CD14-positive monocyte (primary cell): Measurements from ENCODE around the gene STX18. TPM values are rescaled to one million over a fixed set of nuclear protein-coding genes. Genes with fewer than 3 reads are reported as not detected.

Experiments used
- DNase-seq, 3 donors: peaks; one replicate each; pipeline ENCODE4 v3.0.0-alpha.2; 2011 to 2022
- H2AFZ ChIP-seq: 2 replicates; pipeline ENCODE4 v1.6.0; 2012; ENCODE audit warnings: mild to moderate bottlenecking, low read depth, low read length, inconsistent platforms; ENCODE audit not compliant: insufficient read depth, poor library complexity, severe bottlenecking
- H3K27ac ChIP-seq, 2 donors: 1 replicate in 1 of 2; 2 replicates in 1 of 2; pipeline ENCODE4 v1.5.1; 2012 to 2013; ENCODE audit warnings: low read length in 2 of 2, control low read depth in 1 of 2, inconsistent platforms in 1 of 2, low read depth in 1 of 2, mild to moderate bottlenecking in 1 of 2
- H3K27me3 ChIP-seq, 2 donors: one replicate each; pipeline versions ENCODE4 v1.6.0 to v1.6.1; 2011 to 2013; ENCODE audit warnings: low read length in 2 of 2; ENCODE audit not compliant: control insufficient read depth in 2 of 2, insufficient read depth in 2 of 2
- H3K36me3 ChIP-seq, 2 donors: replicated peaks in 1 of 2; 1 replicate in 1 of 2; 2 replicates in 1 of 2; pipeline versions ENCODE4 v1.5.1 to v1.6.1; 2012 to 2013; ENCODE audit warnings: low read length in 2 of 2, control low read depth in 1 of 2, inconsistent platforms in 1 of 2, mild to moderate bottlenecking in 1 of 2; ENCODE audit not compliant: insufficient read depth in 2 of 2, control insufficient read depth in 1 of 2
- H3K4me1 ChIP-seq, 2 donors: 1 replicate in 1 of 2; 2 replicates in 1 of 2; pipeline versions ENCODE4 v1.5.1 to v1.6.1; 2012 to 2013; ENCODE audit warnings: low read length in 2 of 2, control low read depth in 1 of 2, inconsistent platforms in 1 of 2, mild to moderate bottlenecking in 1 of 2, moderate library complexity in 1 of 2; ENCODE audit not compliant: insufficient read depth in 2 of 2, control insufficient read depth in 1 of 2
- H3K4me2 ChIP-seq: replicated peaks from 2 replicates; pipeline ENCODE3; 2012; ENCODE audit warnings: low read length, moderate library complexity, mild to moderate bottlenecking; ENCODE audit not compliant: poor library complexity, severe bottlenecking; ENCODE audit errors: extremely low read depth
- H3K4me3 ChIP-seq, 3 experiments: fragments of 200-600 bp in 1 of 3; sonication (generic) in 1 of 3; replicated peaks in 1 of 3; 1 replicate in 2 of 3; 2 replicates in 1 of 3; pipeline ENCODE4 v1.5.1; 2011 to 2013; ENCODE audit warnings: low read length in 3 of 3, mild to moderate bottlenecking in 3 of 3, control low read depth in 2 of 3, low read depth in 2 of 3, inconsistent platforms in 1 of 3, moderate library complexity in 1 of 3
- H3K79me2 ChIP-seq: 2 replicates; pipeline ENCODE4 v1.6.0; 2012; ENCODE audit warnings: mild to moderate bottlenecking, control low read depth, inconsistent platforms, low read length, moderate library complexity; ENCODE audit not compliant: insufficient read depth
- H3K9ac ChIP-seq: 2 replicates; pipeline ENCODE4 v1.6.0; 2017; ENCODE audit warnings: low read length, mild to moderate bottlenecking; ENCODE audit not compliant: insufficient read depth, poor library complexity, severe bottlenecking
- H3K9me3 ChIP-seq, 2 donors: replicated peaks in 1 of 2; 1 replicate in 1 of 2; 2 replicates in 1 of 2; pipeline versions ENCODE4 v1.5.1 to v1.6.1; 2012 to 2013; ENCODE audit warnings: low read length in 2 of 2, control low read depth in 1 of 2; ENCODE audit not compliant: control insufficient read depth in 1 of 2, insufficient read depth in 1 of 2
- H4K20me1 ChIP-seq: 2 replicates; pipeline ENCODE4 v1.6.0; 2012; ENCODE audit warnings: mild to moderate bottlenecking, low read length, control low read depth, moderate library complexity; ENCODE audit not compliant: insufficient read depth
- H3K27ac Mint-ChIP-seq, 7 donors: one replicate each; pipeline ENCODE4 v1.8.0; 2020; ENCODE audit warnings: mild to moderate bottlenecking in 7 of 7, mixed read lengths in 7 of 7, moderate library complexity in 6 of 7, inconsistent platforms in 2 of 7
- H3K27me3 Mint-ChIP-seq, 3 donors: one replicate each; pipeline ENCODE4 v1.8.0; 2021 to 2022; ENCODE audit warnings: low read depth in 3 of 3, mild to moderate bottlenecking in 3 of 3, mixed read lengths in 3 of 3, moderate library complexity in 3 of 3, inconsistent platforms in 1 of 3
- H3K36me3 Mint-ChIP-seq, 2 donors: one replicate each; pipeline ENCODE4 v1.8.0; 2020; ENCODE audit warnings: mixed read lengths in 2 of 2, inconsistent platforms in 1 of 2, mild to moderate bottlenecking in 1 of 2
- H3K4me1 Mint-ChIP-seq: one replicate; pipeline ENCODE4 v1.8.0; 2020; ENCODE audit warnings: mild to moderate bottlenecking, mixed read lengths
- H3K4me3 Mint-ChIP-seq, 2 donors: one replicate each; pipeline ENCODE4 v1.8.0; 2020; ENCODE audit warnings: mild to moderate bottlenecking in 2 of 2, mixed read lengths in 2 of 2, moderate library complexity in 1 of 2
- H3K9me3 Mint-ChIP-seq, 7 donors: one replicate each; pipeline ENCODE4 v1.8.0; 2020 to 2022; ENCODE audit warnings: mixed read lengths in 7 of 7, mild to moderate bottlenecking in 6 of 7, moderate library complexity in 6 of 7, inconsistent platforms in 2 of 7
- WGBS: methylation state at CpG from one replicate; pipeline ENCODE4 v1.1.5; 2013; ENCODE audit warnings: missing lambda C conversion rate; ENCODE audit not compliant: insufficient coverage; 5-methylcytosine and 5-hydroxymethylcytosine counted together
- intact Hi-C, 2 donors: fragments of 100-400 bp; cut with micrococcal nuclease; formaldehyde crosslinking; loops; one replicate each; pipeline versions ENCODE4 v1.15.0 to v1.15.1; 2023
- polyA plus RNA-seq, 3 donors: library from polyadenylated mRNA; depleted of rRNA in 1 of 3; unstranded in 2 of 3; stranded (reverse) in 1 of 3; fragments of 300-500 nt in 2 of 3; fragments of >200 nt in 1 of 3; fragmentation: Illumina TruSeq in 2 of 3; gene quantifications; 1 replicate in 2 of 3; 2 replicates in 1 of 3; pipeline ENCODE4 v1.2.3, GENCODE V29; 2012 to 2021
- TF ChIP-seq, protein P1 (sequence below): fragments of 200-600 bp; IDR thresholded peaks from one replicate; pipeline ENCODE4 v1.8.0; 2022; ENCODE audit warnings: antibody characterized with exemption, mild to moderate bottlenecking

The STX18 gene
- polyA plus RNA-seq, 3 donors = 19.0 to 24.1 (median 19.6) TPM

DNA sequence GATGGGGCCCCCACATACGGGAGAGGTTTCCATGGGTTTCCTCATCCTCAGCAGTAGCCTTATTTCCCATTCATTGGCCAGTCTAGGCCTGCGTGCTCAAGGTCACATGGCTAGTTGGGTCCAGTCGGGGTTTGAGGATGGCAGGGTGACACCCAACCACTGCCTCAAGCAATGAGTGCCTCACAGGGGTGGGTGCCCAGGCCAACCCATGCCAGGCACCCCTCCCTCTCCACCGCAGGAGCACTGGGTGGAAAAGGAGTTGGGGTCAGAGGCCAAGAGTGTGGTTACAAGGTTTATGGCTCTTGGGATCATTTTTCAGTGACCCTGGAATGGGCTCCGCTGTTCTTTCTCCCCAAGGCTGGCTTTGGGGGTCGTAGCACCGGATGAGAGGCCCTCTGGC is 151.8 kb downstream of the STX18 start:
- intact Hi-C loops = no loop called here
- Histone ChIP-seq H3K9ac (no peak overlapping the region), H3K4me3 (no peak overlapping the region), H3K9me3 (no peaks in the 10 kb centered on the region), H3K4me1 (no peaks in the 10 kb centered on the region), H3K79me2 (no peaks in the 10 kb centered on the region), H3K36me3 (no peaks in the 10 kb centered on the region), H3K4me2 (no peak overlapping the region), H2AFZ (no peak overlapping the region), H3K27ac (no peak overlapping the region), H3K27me3 (peaks cover 13 to 39% of the 10 kb centered on the region in 2 donors), H4K20me1 (no peaks in the 10 kb centered on the region)
- 63% methylated on average over 4 of the region's 7 CpGs for WGBS
- Mint-ChIP-seq H3K27me3 (peaks cover 35 to 64% (median 52%) of the 10 kb centered on the region in 3 donors), H3K9me3 (peaks cover 0 to 6% (median 2%) of the 10 kb centered on the region in 7 donors), H3K27ac (no peak overlapping the region), H3K4me3 (no peak overlapping the region), H3K4me1 (peaks cover 4% of the 10 kb centered on the region), H3K36me3 (no peaks in the 10 kb centered on the region)
- TF ChIP-seq, protein P1, sequence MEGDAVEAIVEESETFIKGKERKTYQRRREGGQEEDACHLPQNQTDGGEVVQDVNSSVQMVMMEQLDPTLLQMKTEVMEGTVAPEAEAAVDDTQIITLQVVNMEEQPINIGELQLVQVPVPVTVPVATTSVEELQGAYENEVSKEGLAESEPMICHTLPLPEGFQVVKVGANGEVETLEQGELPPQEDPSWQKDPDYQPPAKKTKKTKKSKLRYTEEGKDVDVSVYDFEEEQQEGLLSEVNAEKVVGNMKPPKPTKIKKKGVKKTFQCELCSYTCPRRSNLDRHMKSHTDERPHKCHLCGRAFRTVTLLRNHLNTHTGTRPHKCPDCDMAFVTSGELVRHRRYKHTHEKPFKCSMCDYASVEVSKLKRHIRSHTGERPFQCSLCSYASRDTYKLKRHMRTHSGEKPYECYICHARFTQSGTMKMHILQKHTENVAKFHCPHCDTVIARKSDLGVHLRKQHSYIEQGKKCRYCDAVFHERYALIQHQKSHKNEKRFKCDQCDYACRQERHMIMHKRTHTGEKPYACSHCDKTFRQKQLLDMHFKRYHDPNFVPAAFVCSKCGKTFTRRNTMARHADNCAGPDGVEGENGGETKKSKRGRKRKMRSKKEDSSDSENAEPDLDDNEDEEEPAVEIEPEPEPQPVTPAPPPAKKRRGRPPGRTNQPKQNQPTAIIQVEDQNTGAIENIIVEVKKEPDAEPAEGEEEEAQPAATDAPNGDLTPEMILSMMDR = no peak
- no peak for DNase-seq

DNA sequence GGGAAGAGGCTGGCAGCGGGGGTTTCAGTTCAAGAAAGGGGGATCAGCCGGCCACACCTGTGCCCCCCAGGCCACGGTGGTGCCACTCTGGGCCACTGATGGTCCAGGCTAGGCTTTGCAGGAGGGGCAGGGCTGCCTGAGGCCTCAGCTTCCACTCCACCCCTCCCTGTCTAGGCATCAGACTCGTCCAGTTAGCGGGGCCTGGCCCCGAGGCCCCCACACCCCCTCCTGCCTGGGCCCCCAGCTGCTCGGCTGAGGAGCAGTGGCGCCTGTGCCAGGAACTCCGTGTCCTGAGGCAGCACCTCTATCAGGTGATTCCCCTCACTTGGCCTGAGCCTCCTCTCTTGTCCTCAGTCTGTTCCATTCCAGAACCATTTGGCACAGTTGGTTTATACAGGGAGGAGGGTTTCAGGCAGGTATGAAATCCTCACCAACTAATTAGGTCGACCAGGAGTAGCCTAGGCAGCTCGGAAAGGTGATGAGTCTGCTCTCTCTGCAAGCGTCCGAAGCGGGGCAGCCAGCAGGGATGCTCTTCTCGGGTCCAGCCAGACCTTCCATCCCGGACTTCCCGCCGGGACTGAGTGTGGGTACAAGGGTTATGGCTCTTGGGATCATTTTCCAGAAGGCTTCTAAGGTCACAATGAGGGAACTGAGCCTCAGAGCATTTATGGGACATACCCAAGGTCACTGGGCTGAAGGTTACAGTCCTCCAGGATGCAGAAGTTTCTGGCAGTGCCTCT is 152.8 kb downstream of the STX18 start:
- Mint-ChIP-seq H3K4me3 (peak overlapping the region in 1 of 2 donors; percentile 12), H3K27me3 (peaks cover 41 to 73% (median 58%) of the 10 kb centered on the region in 3 donors), H3K36me3 (no peaks in the 10 kb centered on the region), H3K4me1 (peaks cover 4% of the 10 kb centered on the region), H3K9me3 (peaks cover 0 to 7% (median 2%) of the 10 kb centered on the region in 7 donors), H3K27ac (no peak overlapping the region)
- Histone ChIP-seq H3K36me3 (no peaks in the 10 kb centered on the region), H3K9ac (no peak overlapping the region), H4K20me1 (no peaks in the 10 kb centered on the region), H3K4me1 (no peaks in the 10 kb centered on the region), H3K79me2 (no peaks in the 10 kb centered on the region), H3K27ac (no peak overlapping the region), H3K27me3 (peaks cover 24 to 50% of the 10 kb centered on the region in 2 donors), H3K4me2 (no peak overlapping the region), H3K4me3 (no peak overlapping the region), H3K9me3 (no peaks in the 10 kb centered on the region), H2AFZ (no peak overlapping the region)
- WGBS = 85% methylated on average over 14 of the region's 18 CpGs
- no peak for DNase-seq
- intact Hi-C loops = no loop called here
- TF ChIP-seq, protein P1 = no peak
